Heart left ventricle (tissue), 13 donors: ENCODE data around the gene TAF4.

Source experiments
- POLR2A ChIP-seq, 2 donors: fragments of 450-650 bp; IDR thresholded peaks; one replicate each; pipeline ENCODE4 v1.6.1; 2017; ENCODE audit warnings: antibody characterized with exemption in 2 of 2, mild to moderate bottlenecking in 2 of 2, moderate library complexity in 2 of 2
- TF ChIP-seq, protein P1 (sequence below), 12 donors: fragments of 200-600 bp; sonication (generic) in 4 of 12; IDR thresholded peaks; one replicate each; pipeline versions ENCODE4 v1.5.0 to v1.8.0; 2018 to 2022; ENCODE audit warnings: antibody characterized with exemption in 12 of 12, mild to moderate bottlenecking in 5 of 12
- donor health status: ischemic (EF 13 %, LVEDD 7.1; RV severe dilation, severe dysfunction).
- donor health status: DM: no; HTN: yes; CAD: no.
- donor health status: DM: no; HTN: no; CAD: no.
- donor health status: ischemic (EF 25% LVEDD 6.9; RV normal size, moderate dysfunction).
- donor health status: ischemic (EF 25% LVEDD 5.7; RV mildly dilated, moderate dysfunction).
- donor health status: ischemic (EF 35%, LVEDD 5.7; RV mildly dilated, moderate dysfunction).
- donor health status: nonischemic (EF 11% LVEDD 7.7; RV severe dilation, severe dysfunction).
- donor health status: DM: yes; HTN: yes; CAD: no.
- donor health status: PGD.
- donor health status: ischemic (EF 29% LVEDD 5.4; RV normal size, mild dysfunction).
- donor health status: nonischemic (EF 23%, LVEDD 6.1; RV moderate dilation, normal function).

DNA sequence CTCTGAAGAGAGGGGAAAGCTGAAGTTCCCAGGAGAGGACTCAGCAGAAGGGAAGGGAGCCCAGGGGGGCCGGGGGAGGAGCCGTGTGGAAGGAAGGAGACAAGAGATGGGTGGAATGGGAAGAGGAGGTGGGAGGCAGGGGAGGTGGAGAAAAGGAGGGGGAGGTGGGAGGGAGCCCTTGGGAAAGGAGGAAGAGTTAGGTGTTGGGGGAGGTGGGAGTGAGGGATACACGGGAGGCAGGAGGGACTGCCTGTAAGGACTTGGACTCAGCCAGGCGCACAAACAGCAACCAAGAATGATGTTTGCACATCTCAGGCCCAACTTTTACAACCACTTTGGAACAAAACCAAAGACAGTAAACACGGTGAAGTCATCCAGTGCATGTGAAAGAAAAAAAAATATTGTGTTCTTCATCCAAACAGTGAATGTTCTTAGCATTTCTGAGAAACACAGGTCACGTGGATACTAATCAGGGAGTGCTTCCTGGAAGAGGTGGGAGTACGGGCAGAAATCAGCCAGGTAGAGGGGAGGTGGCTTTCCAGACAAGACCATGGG is 39.2 kb upstream of the TAF4 start:
- TF ChIP-seq, protein P1, sequence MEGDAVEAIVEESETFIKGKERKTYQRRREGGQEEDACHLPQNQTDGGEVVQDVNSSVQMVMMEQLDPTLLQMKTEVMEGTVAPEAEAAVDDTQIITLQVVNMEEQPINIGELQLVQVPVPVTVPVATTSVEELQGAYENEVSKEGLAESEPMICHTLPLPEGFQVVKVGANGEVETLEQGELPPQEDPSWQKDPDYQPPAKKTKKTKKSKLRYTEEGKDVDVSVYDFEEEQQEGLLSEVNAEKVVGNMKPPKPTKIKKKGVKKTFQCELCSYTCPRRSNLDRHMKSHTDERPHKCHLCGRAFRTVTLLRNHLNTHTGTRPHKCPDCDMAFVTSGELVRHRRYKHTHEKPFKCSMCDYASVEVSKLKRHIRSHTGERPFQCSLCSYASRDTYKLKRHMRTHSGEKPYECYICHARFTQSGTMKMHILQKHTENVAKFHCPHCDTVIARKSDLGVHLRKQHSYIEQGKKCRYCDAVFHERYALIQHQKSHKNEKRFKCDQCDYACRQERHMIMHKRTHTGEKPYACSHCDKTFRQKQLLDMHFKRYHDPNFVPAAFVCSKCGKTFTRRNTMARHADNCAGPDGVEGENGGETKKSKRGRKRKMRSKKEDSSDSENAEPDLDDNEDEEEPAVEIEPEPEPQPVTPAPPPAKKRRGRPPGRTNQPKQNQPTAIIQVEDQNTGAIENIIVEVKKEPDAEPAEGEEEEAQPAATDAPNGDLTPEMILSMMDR (IDR thresholded peaks at IDR 0.05) = no peak
- no peak for TF ChIP-seq POLR2A (IDR thresholded peaks at IDR 0.05)
